GM23248 (cell line): ENCODE data around the gene BMI1. TPM values are rescaled to one million over a fixed set of nuclear protein-coding genes. Genes with fewer than 3 reads are reported as not detected.

Experiments
- DNase-seq: peaks from one replicate; pipeline ENCODE4 v3.0.0-alpha.2; 2015
- H2AFZ ChIP-seq: fragments of 200-600 bp; sonication (generic); 2 replicates; pipeline ENCODE4 v1.6.1; 2016; ENCODE audit warnings: antibody characterized with exemption
- H3F3A ChIP-seq: fragments of 200-600 bp; sonication (generic); 2 replicates; pipeline ENCODE4 v1.6.1; 2016; ENCODE audit warnings: mild to moderate bottlenecking, antibody characterized with exemption, mixed run types; ENCODE audit not compliant: insufficient read depth
- H3K27ac ChIP-seq: fragments of 200-600 bp; sonication (generic); 2 replicates; pipeline ENCODE4 v1.5.1; 2016; ENCODE audit warnings: mild to moderate bottlenecking
- H3K27me3 ChIP-seq: fragments of 200-600 bp; sonication (generic); replicated peaks from 2 replicates; pipeline ENCODE4 v1.6.1; 2016; ENCODE audit warnings: mild to moderate bottlenecking; ENCODE audit not compliant: insufficient read depth
- H3K36me3 ChIP-seq: fragments of 200-600 bp; sonication (generic); 2 replicates; pipeline ENCODE4 v1.6.1; 2016; ENCODE audit warnings: low read depth, mild to moderate bottlenecking
- H3K4me1 ChIP-seq: fragments of 200-600 bp; sonication (generic); 2 replicates; pipeline ENCODE4 v1.6.1; 2016; ENCODE audit warnings: mild to moderate bottlenecking; ENCODE audit not compliant: insufficient read depth
- H3K4me2 ChIP-seq: fragments of 200-600 bp; sonication (generic); one replicate; pipeline ENCODE4 v1.6.1; 2016; ENCODE audit warnings: mild to moderate bottlenecking; ENCODE audit not compliant: unreplicated experiment
- H3K4me3 ChIP-seq: fragments of 200-600 bp; sonication (generic); 2 replicates; pipeline ENCODE4 v1.5.1; 2016; ENCODE audit warnings: mild to moderate bottlenecking
- H3K79me2 ChIP-seq: fragments of 200-600 bp; sonication (generic); 2 replicates; pipeline ENCODE4 v1.6.1; 2016; ENCODE audit warnings: mild to moderate bottlenecking; ENCODE audit not compliant: insufficient read depth
- H3K9ac ChIP-seq: fragments of 200-600 bp; sonication (generic); 2 replicates; pipeline ENCODE4 v1.6.1; 2016; ENCODE audit warnings: mild to moderate bottlenecking
- H3K9me2 ChIP-seq: fragments of 200-600 bp; sonication (generic); 2 replicates; pipeline ENCODE4 v1.6.1; 2016; ENCODE audit warnings: mixed run types, mild to moderate bottlenecking, moderate library complexity; ENCODE audit not compliant: insufficient read depth
- H3K9me3 ChIP-seq: fragments of 200-600 bp; sonication (generic); one replicate; pipeline ENCODE4 v1.6.1; 2017; ENCODE audit warnings: low read depth
- H4K20me1 ChIP-seq: fragments of 200-600 bp; sonication (generic); 2 replicates; pipeline ENCODE4 v1.6.0; 2016; ENCODE audit not compliant: insufficient read depth
- EZH2 ChIP-seq: fragments of 200-600 bp; sonication (generic); IDR thresholded peaks from 2 replicates; pipeline ENCODE4 v1.6.1; 2018; ENCODE audit warnings: antibody characterized with exemption, mild to moderate bottlenecking; ENCODE audit not compliant: insufficient read depth, poor library complexity, severe bottlenecking
- EZH2phosphoT487 ChIP-seq: fragments of 200-600 bp; sonication (generic); IDR thresholded peaks from 2 replicates; pipeline ENCODE4 v1.6.1; 2018; ENCODE audit warnings: antibody characterized with exemption, moderate library complexity, mild to moderate bottlenecking, low read depth; ENCODE audit not compliant: insufficient read depth
- WGBS, 2 experiments: methylation state at CpG; one replicate each; pipeline ENCODE4 v1.1.6; 2015 to 2017; ENCODE audit warnings: low lambda C conversion rate in 2 of 2, low coverage in 1 of 2; ENCODE audit errors: missing lambda C conversion rate in 2 of 2; 5-methylcytosine and 5-hydroxymethylcytosine counted together
- in situ Hi-C: fragments of 300-500 bp; cut with MboI; formaldehyde crosslinking; loops from 2 replicates; pipeline ENCODE4 v1.15.0; 2020
- polyA plus RNA-seq: library from polyadenylated mRNA; unstranded; fragments of >200 nt; fragmentation: Nextera tagmentation; extraction: Ambion mirVana; gene quantifications from 2 replicates; pipeline ENCODE4 v1.2.1, GENCODE V29; 2016
- total RNA-seq: library from RNA; depleted of rRNA; stranded (reverse); fragments of >200 nt; shearing (Covaris generic); gene quantifications from 2 replicates; pipeline ENCODE4 v1.2.3, GENCODE V29; 2014

Gene BMI1
- total and polyA plus RNA-seq, 2 experiments from 2014 or later: 38.0 to 66.0 TPM

- Histone ChIP-seq H3F3A (peaks cover 36% of the 10 kb centered on the region; the same call in 1 of the 2 replicates), H3K27me3 (0 out of 2 replicates have a peak, but pooled peaks cover 5% of the 10 kb centered on the region), H3K27ac (peak overlapping the region; percentile 91), H3K79me2 (peaks cover 41% of the 10 kb centered on the region), H3K9ac (peak overlapping the region; percentile 95), H3K9me2 (no peaks in the 10 kb centered on the region), H3K4me3 (peak overlapping the region; percentile 86), H3K36me3 (no peaks in the 10 kb centered on the region), H3K9me3 (no peaks in the 10 kb centered on the region), H2AFZ (no peak overlapping the region), H3K4me1 (peaks cover 30% of the 10 kb centered on the region), H4K20me1 (no peaks in the 10 kb centered on the region), H3K4me2 (peak overlapping the region; percentile 95)
- in situ Hi-C loops: no loop called here
- WGBS, 2 experiments: 81 to 85% methylated on average over 6 of the region's 6 CpGs
- no peak for DNase-seq
- no peak for TF ChIP-seq EZH2phosphoT487
- no peak for TF ChIP-seq EZH2
Measured at GRCh38 chr10:22317771-22318565, 2.9 kb upstream of the BMI1 start.

GRCh38 chr10:22318772-22319171 lies 2.1 kb upstream of the BMI1 start:
- TF ChIP-seq EZH2phosphoT487 (no peak), EZH2 (no peak)
- Histone ChIP-seq H2AFZ (no peak overlapping the region), H3K4me3 (no peak overlapping the region), H3K9me3 (no peaks in the 10 kb centered on the region), H3K36me3 (no peaks in the 10 kb centered on the region), H3K27ac (no peak overlapping the region), H3K79me2 (peaks cover 49% of the 10 kb centered on the region), H3K4me2 (no peak overlapping the region), H4K20me1 (no peaks in the 10 kb centered on the region), H3K9me2 (no peaks in the 10 kb centered on the region), H3K27me3 (0 out of 2 replicates have a peak, but pooled peaks cover 5% of the 10 kb centered on the region), H3K9ac (no peak overlapping the region), H3K4me1 (peaks cover 38% of the 10 kb centered on the region), H3F3A (peaks cover 36% of the 10 kb centered on the region; the same call in 1 of the 2 replicates)
- 96 to 98% methylated on average over 3 of the region's 3 CpGs for WGBS, 2 experiments
- no peak for DNase-seq
- in situ Hi-C loops: no loop called here

GRCh38 chr10:22319547-22319979 lies 1.3 kb upstream of the BMI1 start:
- Histone ChIP-seq H3K79me2 (peaks cover 57% of the 10 kb centered on the region), H3K4me2 (peak overlapping the region; percentile 78), H3K4me1 (peaks cover 46% of the 10 kb centered on the region), H3K4me3 (peak overlapping the region; percentile 72), H2AFZ (peak overlapping the region; percentile 72), H4K20me1 (no peaks in the 10 kb centered on the region), H3K27me3 (0 out of 2 replicates have a peak, but pooled peaks cover 5% of the 10 kb centered on the region), H3K9me2 (no peaks in the 10 kb centered on the region), H3K9me3 (no peaks in the 10 kb centered on the region), H3K9ac (peak overlapping the region; percentile 82), H3K27ac (peak overlapping the region; percentile 71), H3K36me3 (no peaks in the 10 kb centered on the region), H3F3A (peaks cover 39% of the 10 kb centered on the region; the same call in 1 of the 2 replicates)
- in situ Hi-C loops: no loop called here
- no peak for DNase-seq
- 71 to 72% methylated on average over 10 of the region's 10 CpGs for WGBS, 2 experiments
- no peak for TF ChIP-seq EZH2phosphoT487
- TF ChIP-seq EZH2: no peak

- H3K27me3 ChIP-seq: 0 out of 2 replicates have a peak, but pooled peaks cover 5% of the 10 kb centered on the region
- 8% methylated on average over 30 of the region's 30 CpGs for WGBS, 2 experiments
- peak overlapping the region; percentile 78 for H3K4me2 ChIP-seq
- TF ChIP-seq EZH2: no peak
- H3K27ac ChIP-seq: peak overlapping the region; percentile 71
- H3K4me1 ChIP-seq: peaks cover 49% of the 10 kb centered on the region
- peaks cover 41% of the 10 kb centered on the region; the same call in 1 of the 2 replicates for H3F3A ChIP-seq
- H3K36me3 ChIP-seq: no peaks in the 10 kb centered on the region
- no peaks in the 10 kb centered on the region for H3K9me2 ChIP-seq
- in situ Hi-C loops: no loop called here
- DNase-seq: peak; percentile 45
- H3K9ac ChIP-seq: peak overlapping the region; percentile 82
- no peaks in the 10 kb centered on the region for H3K9me3 ChIP-seq
- peaks cover 62% of the 10 kb centered on the region for H3K79me2 ChIP-seq
- H2AFZ ChIP-seq: peak overlapping the region; percentile 72
- no peaks in the 10 kb centered on the region for H4K20me1 ChIP-seq
- peak overlapping the region; percentile 72 for H3K4me3 ChIP-seq
Measured at GRCh38 chr10:22319980-22320558, 830 bp upstream of the BMI1 start.
